GM20431 (cell line): Measurements from ENCODE around the gene UPF2.

Experiments used
- in situ Hi-C: fragments of 300-500 bp; cut with MseI, MboI; formaldehyde crosslinking; loops from one replicate; pipeline ENCODE4 v1.15.0; 2020; ENCODE audit warnings: low sequenced_read_pairs; ENCODE audit not compliant: unreplicated experiment

Gene UPF2

GRCh38 chr10:11887381-11888227, 155.0 kb downstream of the UPF2 start:
- in situ Hi-C loops = no loop called here

- in situ Hi-C loops = no loop called here
Measured at GRCh38 chr10:11886851-11887250, 155.8 kb downstream of the UPF2 start.

GRCh38 chr10:11886138-11886474, 156.5 kb downstream of the UPF2 start:
- in situ Hi-C loops = no loop called here

GRCh38 chr10:11885437-11886137, 157.0 kb downstream of the UPF2 start:
- in situ Hi-C loops = no loop called here

- in situ Hi-C loops = no loop called here
Measured at GRCh38 chr10:11884706-11885423, 157.7 kb downstream of the UPF2 start.

GRCh38 chr10:11882646-11883375, 159.8 kb downstream of the UPF2 start:
- in situ Hi-C loops = no loop called here

GRCh38 chr10:11881477-11882417, 160.9 kb downstream of the UPF2 start:
- in situ Hi-C loops = no loop called here

GRCh38 chr10:11881030-11881476, 161.6 kb downstream of the UPF2 start:
- in situ Hi-C loops = no loop called here

GRCh38 chr10:11880151-11881029, 162.2 kb downstream of the UPF2 start:
- in situ Hi-C loops = no loop called here

GRCh38 chr10:11879387-11880094, 163.1 kb downstream of the UPF2 start:
- in situ Hi-C loops = no loop called here

- in situ Hi-C loops = no loop called here
Measured at GRCh38 chr10:11878776-11879175, 163.8 kb downstream of the UPF2 start.

GRCh38 chr10:11877591-11877905, 165.1 kb downstream of the UPF2 start:
- in situ Hi-C loops = no loop called here

GRCh38 chr10:11876805-11877590, 165.6 kb downstream of the UPF2 start:
- in situ Hi-C loops = no loop called here

- in situ Hi-C loops = no loop called here
Measured at GRCh38 chr10:11876324-11876723, 166.3 kb downstream of the UPF2 start.

- in situ Hi-C loops = no loop called here
Measured at GRCh38 chr10:11875494-11876281, 166.9 kb downstream of the UPF2 start.
